Erythroblast (primary cell): ENCODE measurements around the gene ACKR3.

ENCODE experiments used
- GATA1 ChIP-seq: IDR thresholded peaks from 2 replicates; pipeline ENCODE4 v1.6.1; 2011; ENCODE audit warnings: low read depth, mild to moderate bottlenecking, control low read depth, low read length, moderate library complexity
- POLR2A ChIP-seq: IDR thresholded peaks from 2 replicates; pipeline ENCODE4 v1.6.1; 2011; ENCODE audit warnings: mild to moderate bottlenecking, low read length

DNA sequence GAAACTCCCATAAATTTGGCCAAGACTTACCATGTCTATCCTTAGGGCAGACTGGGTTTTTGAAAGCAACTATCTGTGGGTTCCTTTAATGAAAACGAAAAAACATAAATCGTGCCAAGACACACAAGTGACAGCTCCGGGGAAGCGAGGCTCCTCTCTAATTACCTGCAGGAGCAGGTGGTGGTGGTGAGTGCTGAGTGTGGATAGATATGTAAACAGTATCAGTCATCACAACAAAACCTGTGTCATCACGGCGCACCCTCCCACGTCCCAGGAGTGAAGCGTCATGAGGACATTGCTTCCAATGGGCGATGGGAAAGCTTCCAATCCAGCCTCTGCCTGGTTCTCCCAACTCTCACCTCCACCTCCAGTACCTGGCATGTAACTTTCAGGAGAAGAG, 31.3 kb downstream of the ACKR3 start:
- TF ChIP-seq POLR2A (no peak), GATA1 (no peak)
